AG10803 (cell line): Measurements from ENCODE around the gene CD200R1.

ENCODE experiments used
- DNase-seq: peaks from one replicate; pipeline ENCODE4 v3.0.0; 2010; ENCODE audit warnings: low read depth
- H3K4me3 ChIP-seq: 2 replicates; pipeline ENCODE4 v1.5.1; 2011; ENCODE audit warnings: mild to moderate bottlenecking, low read length, control low read depth
- TF ChIP-seq, protein P1 (sequence below): conservative IDR thresholded peaks from 2 replicates; pipeline ENCODE4 v1.5.1; 2011; ENCODE audit warnings: mild to moderate bottlenecking, low read length, control low read depth, inconsistent platforms

CD200R1 gene

GRCh38 chr3:112966633-112967032, 8.3 kb downstream of the CD200R1 start:
- TF ChIP-seq, protein P1, sequence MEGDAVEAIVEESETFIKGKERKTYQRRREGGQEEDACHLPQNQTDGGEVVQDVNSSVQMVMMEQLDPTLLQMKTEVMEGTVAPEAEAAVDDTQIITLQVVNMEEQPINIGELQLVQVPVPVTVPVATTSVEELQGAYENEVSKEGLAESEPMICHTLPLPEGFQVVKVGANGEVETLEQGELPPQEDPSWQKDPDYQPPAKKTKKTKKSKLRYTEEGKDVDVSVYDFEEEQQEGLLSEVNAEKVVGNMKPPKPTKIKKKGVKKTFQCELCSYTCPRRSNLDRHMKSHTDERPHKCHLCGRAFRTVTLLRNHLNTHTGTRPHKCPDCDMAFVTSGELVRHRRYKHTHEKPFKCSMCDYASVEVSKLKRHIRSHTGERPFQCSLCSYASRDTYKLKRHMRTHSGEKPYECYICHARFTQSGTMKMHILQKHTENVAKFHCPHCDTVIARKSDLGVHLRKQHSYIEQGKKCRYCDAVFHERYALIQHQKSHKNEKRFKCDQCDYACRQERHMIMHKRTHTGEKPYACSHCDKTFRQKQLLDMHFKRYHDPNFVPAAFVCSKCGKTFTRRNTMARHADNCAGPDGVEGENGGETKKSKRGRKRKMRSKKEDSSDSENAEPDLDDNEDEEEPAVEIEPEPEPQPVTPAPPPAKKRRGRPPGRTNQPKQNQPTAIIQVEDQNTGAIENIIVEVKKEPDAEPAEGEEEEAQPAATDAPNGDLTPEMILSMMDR = no peak
- no peak overlapping the region for H3K4me3 ChIP-seq
- no peak for DNase-seq

DNA sequence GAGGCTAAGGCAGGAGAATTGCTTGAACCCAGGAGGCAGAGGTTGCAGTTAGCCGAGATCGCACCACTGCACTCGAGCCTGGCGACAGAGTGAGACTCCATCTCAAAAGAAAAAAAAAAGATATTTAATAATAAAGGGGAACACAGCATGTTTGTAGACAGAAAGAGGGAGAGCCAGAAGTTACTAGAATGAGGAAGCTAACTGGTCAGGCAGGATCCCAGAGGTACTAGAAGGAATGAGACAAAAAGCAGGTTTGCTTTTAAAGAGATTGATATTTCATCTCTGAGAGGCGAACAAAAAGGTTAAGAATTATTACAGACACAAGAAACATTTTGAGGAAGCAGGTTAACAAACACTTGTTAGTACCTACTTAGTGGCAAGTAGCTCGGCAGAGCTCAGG, 9.2 kb downstream of the CD200R1 start:
- TF ChIP-seq, protein P1 = no peak
- H3K4me3 ChIP-seq = no peak overlapping the region
- DNase-seq = no peak

DNA sequence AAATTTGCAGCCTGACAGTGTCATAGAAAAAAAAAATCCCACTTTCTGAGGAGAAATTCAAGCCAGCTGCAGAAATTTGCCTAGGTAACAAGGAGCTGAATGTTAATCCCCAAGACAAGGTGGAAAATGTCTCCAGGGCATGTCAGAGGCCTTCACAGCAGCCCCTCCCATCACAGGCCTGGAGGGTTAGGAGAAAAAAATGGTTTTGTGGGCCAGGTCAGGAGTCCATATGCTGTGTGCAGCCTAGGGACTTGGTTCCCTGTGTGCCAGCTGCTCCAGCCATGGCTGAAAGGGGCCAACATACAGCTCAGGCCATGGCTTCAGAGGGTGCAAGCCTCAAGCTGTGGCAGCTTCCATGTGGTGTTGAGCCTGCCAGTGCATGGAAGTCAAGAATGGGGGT, 11.2 kb downstream of the CD200R1 start:
- TF ChIP-seq, protein P1 = no peak
- H3K4me3 ChIP-seq = no peak overlapping the region
- DNase-seq = no peak

GRCh38 chr3:112958811-112959560, 15.9 kb downstream of the CD200R1 start:
- TF ChIP-seq, protein P1 = no peak
- DNase-seq = no peak
- H3K4me3 ChIP-seq = no peak overlapping the region

GRCh38 chr3:112956351-112956750, 18.6 kb downstream of the CD200R1 start:
- TF ChIP-seq, protein P1 = no peak
- DNase-seq = no peak
- no peak overlapping the region for H3K4me3 ChIP-seq

- H3K4me3 ChIP-seq = no peak overlapping the region
- DNase-seq = no peak
- TF ChIP-seq, protein P1 = no peak
These were observed 26.5 kb downstream of the CD200R1 start for GRCh38 chr3:112948346-112948838.

DNA sequence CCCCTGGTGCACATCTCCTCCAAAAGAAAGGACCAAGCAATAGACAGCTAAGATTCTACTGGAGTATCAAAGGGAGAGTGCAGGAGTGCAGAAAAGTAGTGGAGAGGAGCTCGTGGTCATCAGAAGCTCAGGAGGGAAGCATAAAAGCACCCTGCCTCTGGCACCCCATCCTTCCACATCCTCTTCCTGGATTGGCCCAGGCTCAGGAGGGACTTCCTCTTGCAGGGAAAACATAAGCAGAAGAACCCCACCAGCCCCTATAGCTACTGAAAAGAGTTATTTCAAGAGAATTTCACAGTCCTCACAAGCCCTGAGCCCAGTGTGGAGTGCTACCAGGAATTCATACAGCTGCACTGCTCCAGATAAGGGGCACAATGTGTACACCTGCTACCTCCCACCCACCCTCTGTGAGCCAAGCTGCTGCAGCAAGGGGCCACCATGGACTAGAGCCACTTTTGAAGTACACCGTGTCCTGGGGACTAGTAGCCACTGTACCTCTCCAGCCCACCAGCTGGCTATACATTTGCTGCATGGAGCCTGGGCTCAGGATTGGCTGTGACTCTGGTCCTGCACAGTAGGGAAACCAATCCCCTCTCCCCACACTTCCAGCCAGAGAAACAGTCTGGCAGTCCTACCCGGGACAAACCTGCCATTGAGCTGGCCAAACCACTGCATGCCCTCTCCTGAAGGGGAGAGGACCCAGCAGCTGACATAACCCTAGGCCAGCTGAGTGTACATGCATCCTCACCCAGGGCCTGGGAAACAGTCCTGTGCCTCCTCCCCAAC, 43.0 kb downstream of the CD200R1 start:
- no peak for DNase-seq
- TF ChIP-seq, protein P1 = no peak
- H3K4me3 ChIP-seq = no peak overlapping the region
